GM12878 (cell line): ENCODE results near the gene NCBP2L. TPM values are rescaled to one million over a fixed set of nuclear protein-coding genes. Genes with fewer than 3 reads are reported as not detected.

Source experiments
- ATAC-seq: fragments of 200-7000 bp; cut with Tn5 transposase; 3 replicates; pipeline ENCODE4 v1.9.1; 2020; ENCODE audit warnings: mild to moderate bottlenecking, moderate library complexity
- BruUV-seq: library from RNA; stranded (reverse); fragments of 400-500 nt; replicated peaks from 2 replicates; lab custom pipeline; 2021; lab: Mats Ljungman, UMichigan
- CTCF ChIA-PET: fragments of 300-600 bp; sonication (Branson Sonifier 250); formaldehyde crosslinking; extraction: SDS; loops from one replicate; lab custom pipeline; 2021; ENCODE audit warnings: inconsistent platforms; lab: Yijun Ruan, JAX
- POLR2A ChIA-PET: fragments of 350-600 bp; formaldehyde crosslinking; extraction: SDS; loops from one replicate; lab custom pipeline; 2021; ENCODE audit warnings: inconsistent platforms; lab: Charles Lee
- RAD21 ChIA-PET: fragments of 300-600 bp; sonication (Branson Sonifier 250); formaldehyde crosslinking; loops from one replicate; lab custom pipeline; 2023; ENCODE audit warnings: antibody characterized with exemption; ENCODE audit not compliant: unreplicated experiment; lab: Charles Lee
- SMC1A ChIA-PET: fragments of 300-600 bp; sonication (Branson Sonifier 250); formaldehyde crosslinking; loops from one replicate; lab custom pipeline; 2023; ENCODE audit not compliant: unreplicated experiment, uncharacterized antibody; lab: Charles Lee
- DNase-seq: peaks from one replicate; pipeline ENCODE4 v3.0.0-alpha.2; 2011; ENCODE audit warnings: low read depth, low spot score
- FAIRE-seq: peaks from 3 replicates; lab custom pipeline; 2011; peaks lifted over from hg19 to GRCh38; lab: Jason Lieb, UNC
- H2AFZ ChIP-seq: 2 replicates; pipeline ENCODE4 v1.6.0; 2011; ENCODE audit warnings: low read depth, low read length, control low read depth; ENCODE audit not compliant: control insufficient read depth
- H3K27ac ChIP-seq: 2 replicates; pipeline ENCODE4 v1.5.1; 2011; ENCODE audit warnings: control low read depth; ENCODE audit not compliant: control insufficient read depth, insufficient read depth
- H3K27me3 ChIP-seq, 2 experiments: replicated peaks in 1 of 2; 2 replicates each; pipeline versions ENCODE4 v1.6.0 to v1.6.1; 2011; ENCODE audit warnings: low read length in 1 of 2; ENCODE audit not compliant: control insufficient read depth in 2 of 2, insufficient read depth in 2 of 2
- H3K36me3 ChIP-seq, 2 experiments: 2 replicates each; pipeline ENCODE4 v1.5.1; 2011; ENCODE audit warnings: low read length in 1 of 2; ENCODE audit not compliant: control insufficient read depth in 2 of 2, insufficient read depth in 2 of 2
- H3K4me1 ChIP-seq: 2 replicates; pipeline ENCODE4 v1.6.1; 2011; ENCODE audit warnings: mild to moderate bottlenecking, low read length, moderate library complexity, mixed read lengths; ENCODE audit not compliant: control insufficient read depth, insufficient read depth
- H3K4me2 ChIP-seq: 2 replicates; pipeline ENCODE4 v1.6.0; 2011; ENCODE audit warnings: control low read depth; ENCODE audit not compliant: control insufficient read depth, insufficient read depth
- H3K4me3 ChIP-seq: fragments of 200-600 bp; sonication (generic); 2 replicates; pipeline ENCODE4 v1.5.1; 2016
- H3K79me2 ChIP-seq: 2 replicates; pipeline ENCODE4 v1.6.0; 2011; ENCODE audit warnings: low read length; ENCODE audit not compliant: control insufficient read depth, insufficient read depth
- H3K9ac ChIP-seq: 2 replicates; pipeline ENCODE4 v1.8.0; 2011; ENCODE audit warnings: low read length, control low read depth, mixed read lengths; ENCODE audit not compliant: control insufficient read depth, insufficient read depth
- H3K9me3 ChIP-seq: replicated peaks from 3 replicates; pipeline ENCODE4 v1.5.1; 2011; ENCODE audit warnings: mild to moderate bottlenecking, low read length; ENCODE audit not compliant: control insufficient read depth, insufficient read depth
- H4K20me1 ChIP-seq: 2 replicates; pipeline ENCODE4 v1.6.0; 2011; ENCODE audit not compliant: control insufficient read depth, insufficient read depth
- ATF2 ChIP-seq: IDR thresholded peaks from 2 replicates; pipeline ENCODE4 v1.6.1; 2012; ENCODE audit warnings: low read length, inconsistent platforms
- BHLHE40 ChIP-seq, 2 experiments: fragments of 450-650 bp in 1 of 2; IDR thresholded peaks; 2 replicates each; pipeline ENCODE4 v1.6.1; 2011 to 2017; ENCODE audit warnings: low read depth in 2 of 2, borderline replicate concordance in 1 of 2, improper control_type of control experiment in 1 of 2, low read length in 1 of 2, mild to moderate bottlenecking in 1 of 2
- CBFB ChIP-seq: IDR thresholded peaks from 2 replicates; pipeline ENCODE4 v1.6.1; 2016; ENCODE audit warnings: antibody characterized with exemption, low read depth
- CHD4 ChIP-seq: fragments of 200-600 bp; sonication (generic); IDR thresholded peaks from 2 replicates; pipeline ENCODE4 v1.6.1; 2016; ENCODE audit warnings: mild to moderate bottlenecking
- ELK1 ChIP-seq: IDR thresholded peaks from 2 replicates; pipeline ENCODE4 v1.6.1; 2012; ENCODE audit warnings: low read depth, low read length, improper control_type of control experiment
- GATAD2B ChIP-seq: fragments of 450-650 bp; conservative IDR thresholded peaks from 2 replicates; pipeline ENCODE4 v1.6.1; 2017; ENCODE audit warnings: low read depth, mild to moderate bottlenecking, moderate library complexity
- IRF3 ChIP-seq: fragments of 450-650 bp; IDR thresholded peaks from 2 replicates; pipeline ENCODE4 v1.6.1; 2014; ENCODE audit warnings: mild to moderate bottlenecking
- MEF2A ChIP-seq: IDR thresholded peaks from 2 replicates; pipeline ENCODE4 v1.6.1; 2011; ENCODE audit warnings: low read depth, mild to moderate bottlenecking, low read length, moderate library complexity; ENCODE audit not compliant: insufficient read depth
- MEF2B ChIP-seq: fragments of 450-650 bp; IDR thresholded peaks from 2 replicates; pipeline ENCODE4 v1.6.1; 2018; ENCODE audit warnings: mild to moderate bottlenecking, moderate library complexity; ENCODE audit not compliant: partially characterized antibody, poor library complexity, severe bottlenecking
- PML ChIP-seq: IDR thresholded peaks from 2 replicates; pipeline ENCODE4 v1.6.1; 2012; ENCODE audit warnings: low read length, inconsistent platforms
- SIN3A ChIP-seq: IDR thresholded peaks from 2 replicates; pipeline ENCODE4 v1.6.1; 2012; ENCODE audit warnings: low read depth, low read length, improper control_type of control experiment
- YBX1 ChIP-seq: fragments of 450-650 bp; IDR thresholded peaks from 2 replicates; pipeline ENCODE4 v1.6.1; 2016; ENCODE audit warnings: antibody characterized with exemption
- WGBS: methylation state at CpG from one replicate; pipeline ENCODE4 v1.1.6; 2016; ENCODE audit warnings: low lambda C conversion rate; ENCODE audit not compliant: insufficient replicate concordance, insufficient coverage; ENCODE audit errors: missing lambda C conversion rate; 5-methylcytosine and 5-hydroxymethylcytosine counted together
- in situ Hi-C: fragments of 300-500 bp; cut with MboI; formaldehyde crosslinking; loops from 9 replicates; pipeline ENCODE4 v1.14.3; 2018; ENCODE audit warnings: mixed read lengths
- intact Hi-C: fragments of 100-400 bp; cut with micrococcal nuclease; formaldehyde crosslinking; loops from one replicate; pipeline ENCODE4 v1.14.2; 2022; ENCODE audit not compliant: unreplicated experiment
- polyA plus RNA-seq, 11 experiments: library from polyadenylated mRNA; depleted of rRNA in 4 of 11; unstranded in 6 of 11; stranded (reverse) in 5 of 11; fragments of >200 nt; fragmentation: Nextera tagmentation in 4 of 11; fragmentation: Illumina TruSeq in 1 of 11; extraction: Ambion mirVana in 4 of 11; extraction: Trizol in 1 of 11; gene quantifications; 1 replicate in 1 of 11; 2 replicates in 10 of 11; pipeline versions ENCODE4 v1.2.1 to v1.2.3, GENCODE V29; 2011 to 2016; ENCODE audit warnings: inconsistent platforms in 2 of 11, missing spikeins in 2 of 11, low read depth in 1 of 11
- total RNA-seq, 4 experiments: library from RNA; depleted of rRNA in 3 of 4; stranded (reverse); fragments of >200 nt in 3 of 4; fragmentation: Illumina TruSeq in 1 of 4; extraction: Trizol in 1 of 4; gene quantifications; 2 replicates each; pipeline versions ENCODE4 v1.2.1 to v1.2.3, GENCODE V29; 2013 to 2021
- TF ChIP-seq, protein P1 (sequence below): IDR thresholded peaks from 2 replicates; pipeline ENCODE4 v1.6.1; 2012; ENCODE audit warnings: low read depth, low read length, improper control_type of control experiment
- TF ChIP-seq, protein P2 (sequence below): fragments of 450-650 bp; formaldehyde crosslinking; IDR thresholded peaks from 2 replicates; pipeline ENCODE4 v1.5.0; 2022; ENCODE audit warnings: mild to moderate bottlenecking, missing genetic modification characterization

The NCBP2L gene
- total and polyA plus RNA-seq, 10 of the 15 experiments (the other 5 are each of a cell fraction or from before 2014, with no cell fraction given): not detected

DNA sequence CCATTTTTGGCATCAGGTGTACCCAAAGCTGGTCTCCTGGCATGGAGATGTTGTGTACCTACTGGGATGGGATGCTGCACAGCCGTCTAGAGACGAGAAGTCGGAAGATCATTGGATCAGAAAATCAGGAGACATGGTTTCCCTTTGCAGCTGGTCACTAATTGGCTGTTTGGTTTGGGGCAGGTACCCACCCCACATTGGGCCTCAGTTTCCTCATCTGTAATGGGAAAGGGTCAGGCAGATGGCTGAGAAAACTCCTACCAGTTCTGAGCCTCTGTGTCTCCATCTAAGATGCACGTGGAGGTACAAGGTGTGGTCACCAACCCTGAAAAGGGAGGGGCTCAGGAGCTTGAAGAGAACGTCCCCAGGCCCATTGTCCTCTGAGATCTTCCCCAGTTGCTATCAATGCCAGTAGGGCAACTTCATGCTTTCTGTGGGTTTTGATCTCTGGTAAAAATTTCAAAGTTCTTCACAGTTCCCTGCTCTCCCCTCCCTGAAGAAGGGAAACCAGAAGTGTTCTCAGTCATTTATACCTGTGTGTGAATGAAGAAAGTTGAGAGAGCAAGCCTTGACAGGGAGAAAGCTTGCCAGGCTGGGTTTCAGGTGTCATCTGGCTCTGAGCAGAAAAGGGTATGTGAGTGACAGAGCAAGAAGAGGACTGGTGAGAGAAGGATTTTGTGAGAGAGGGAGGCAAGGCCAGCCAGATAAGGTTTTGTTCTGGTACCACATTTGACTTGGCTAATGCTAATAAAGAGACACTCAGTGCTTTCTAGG, 17.0 kb upstream of the NCBP2L start:
- H3K9ac ChIP-seq: no peak overlapping the region
- ATAC-seq: peak; percentile 46
- H3K27me3 ChIP-seq: no peaks in the 10 kb centered on the region
- ChIA-PET CTCF (interaction anchor here (1.0 to 3.3 kb wide), 3 partner anchors 16 to 106 kb away, joined by 3 to 16 read pairs (median 4); partner anchors contain the start of genes NCBP2L and TSC22D3), RAD21 (interaction anchor here (0.8 to 3.5 kb wide), 9 partner anchors 15 to 87 kb away, joined by 3 to 13 read pairs (median 5); partner anchors contain the start of genes NCBP2L and TSC22D3), POLR2A (interaction anchor here (0.8 to 1.5 kb wide), 5 partner anchors 15 to 88 kb away, joined by 3 to 4 read pairs (median 3); partner anchors contain the start of gene TSC22D3), SMC1A (interaction anchor here (0.8 to 4.1 kb wide), 12 partner anchors 7 to 85 kb away, joined by 3 to 18 read pairs (median 4); partner anchors contain the start of genes NCBP2L and TSC22D3)
- H3K4me2 ChIP-seq: no peak overlapping the region
- H3K4me3 ChIP-seq: no peak overlapping the region
- intact Hi-C loops (loop anchor here (5.0 kb wide), 1 partner anchor 43 kb away; no protein-coding TSS in a partner anchor), in situ Hi-C loops (no loop called here)
- WGBS: 31% methylated on average over 5 of the region's 5 CpGs
- no peak for FAIRE-seq
- H2AFZ ChIP-seq: no peak overlapping the region
- H3K9me3 ChIP-seq: no peaks in the 10 kb centered on the region
- no TSS peak for BruUV-seq
- no peaks in the 10 kb centered on the region for H3K36me3 ChIP-seq
- no peaks in the 10 kb centered on the region; the same call in 1 of the 2 replicates for H4K20me1 ChIP-seq
- H3K79me2 ChIP-seq: no peaks in the 10 kb centered on the region
- peak; percentile 32 for DNase-seq
- no peaks in the 10 kb centered on the region for H3K4me1 ChIP-seq
- no peak overlapping the region for H3K27ac ChIP-seq
- TF ChIP-seq ATF2 (no peak), PML (no peak), BHLHE40 (IDR thresholded peaks at IDR 0.05; ENCODE audit: borderline replicate concordance in 1 of 2, low read depth in 2 of 2, low read length in 1 of 2) (peak in 1 of 2 experiments; percentile 28; a peak in 1 of 4 replicates), ELK1 (no peak), IRF3 (no peak), MEF2A (no peak), CBFB (no peak), YBX1 (no peak), SIN3A (no peak), GATAD2B (no peak), CHD4 (no peak), MEF2B (peak; percentile 93)
- TF ChIP-seq, protein P1, sequence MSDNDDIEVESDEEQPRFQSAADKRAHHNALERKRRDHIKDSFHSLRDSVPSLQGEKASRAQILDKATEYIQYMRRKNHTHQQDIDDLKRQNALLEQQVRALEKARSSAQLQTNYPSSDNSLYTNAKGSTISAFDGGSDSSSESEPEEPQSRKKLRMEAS: no peak
- TF ChIP-seq, protein P2, sequence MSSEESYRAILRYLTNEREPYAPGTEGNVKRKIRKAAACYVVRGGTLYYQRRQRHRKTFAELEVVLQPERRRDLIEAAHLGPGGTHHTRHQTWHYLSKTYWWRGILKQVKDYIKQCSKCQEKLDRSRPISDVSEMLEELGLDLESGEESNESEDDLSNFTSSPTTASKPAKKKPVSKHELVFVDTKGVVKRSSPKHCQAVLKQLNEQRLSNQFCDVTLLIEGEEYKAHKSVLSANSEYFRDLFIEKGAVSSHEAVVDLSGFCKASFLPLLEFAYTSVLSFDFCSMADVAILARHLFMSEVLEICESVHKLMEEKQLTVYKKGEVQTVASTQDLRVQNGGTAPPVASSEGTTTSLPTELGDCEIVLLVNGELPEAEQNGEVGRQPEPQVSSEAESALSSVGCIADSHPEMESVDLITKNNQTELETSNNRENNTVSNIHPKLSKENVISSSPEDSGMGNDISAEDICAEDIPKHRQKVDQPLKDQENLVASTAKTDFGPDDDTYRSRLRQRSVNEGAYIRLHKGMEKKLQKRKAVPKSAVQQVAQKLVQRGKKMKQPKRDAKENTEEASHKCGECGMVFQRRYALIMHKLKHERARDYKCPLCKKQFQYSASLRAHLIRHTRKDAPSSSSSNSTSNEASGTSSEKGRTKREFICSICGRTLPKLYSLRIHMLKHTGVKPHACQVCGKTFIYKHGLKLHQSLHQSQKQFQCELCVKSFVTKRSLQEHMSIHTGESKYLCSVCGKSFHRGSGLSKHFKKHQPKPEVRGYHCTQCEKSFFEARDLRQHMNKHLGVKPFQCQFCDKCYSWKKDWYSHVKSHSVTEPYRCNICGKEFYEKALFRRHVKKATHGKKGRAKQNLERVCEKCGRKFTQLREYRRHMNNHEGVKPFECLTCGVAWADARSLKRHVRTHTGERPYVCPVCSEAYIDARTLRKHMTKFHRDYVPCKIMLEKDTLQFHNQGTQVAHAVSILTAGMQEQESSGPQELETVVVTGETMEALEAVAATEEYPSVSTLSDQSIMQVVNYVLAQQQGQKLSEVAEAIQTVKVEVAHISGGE (CRISPR knock-in tag): no peak
